Bronchial epithelial cell (primary cell): Measurements from ENCODE around the gene SPAG9. TPM values are rescaled to one million over a fixed set of nuclear protein-coding genes. Genes with fewer than 3 reads are reported as not detected.
A peak's percentile ranks its signal among the peaks of the same experiment; 100 is the strongest.

Experiments
- DNase-seq: peaks from one replicate; pipeline ENCODE4 v3.0.0-alpha.2; 2010; ENCODE audit warnings: low read depth
- FAIRE-seq: peaks from 2 replicates; lab custom pipeline; 2011; peaks lifted over from hg19 to GRCh38; lab: Jason Lieb, UNC
- H3K27me3 ChIP-seq: 2 replicates; pipeline ENCODE4 v1.5.1; 2011; ENCODE audit warnings: low read length; ENCODE audit not compliant: control insufficient read depth, insufficient read depth
- H3K36me3 ChIP-seq: 2 replicates; pipeline ENCODE4 v1.5.1; 2011; ENCODE audit warnings: low read length; ENCODE audit not compliant: control insufficient read depth, insufficient read depth
- H3K4me3 ChIP-seq: 2 replicates; pipeline ENCODE4 v1.5.1; 2011; ENCODE audit warnings: mild to moderate bottlenecking, low read depth, low read length, control low read depth
- CTCF ChIP-seq: IDR thresholded peaks from 2 replicates; pipeline ENCODE4 v1.5.1; 2011; ENCODE audit warnings: mild to moderate bottlenecking, moderate library complexity, low read length, control low read depth, inconsistent platforms; ENCODE audit not compliant: insufficient read depth, severe bottlenecking
- total RNA-seq: library from RNA; depleted of rRNA; stranded (reverse); fragments of >200 nt; gene quantifications from 2 replicates; pipeline ENCODE4 v1.2.1, GENCODE V29; 2014

SPAG9 gene
- total RNA-seq, 1 donor from 2014 or later: 85.0 TPM

DNA sequence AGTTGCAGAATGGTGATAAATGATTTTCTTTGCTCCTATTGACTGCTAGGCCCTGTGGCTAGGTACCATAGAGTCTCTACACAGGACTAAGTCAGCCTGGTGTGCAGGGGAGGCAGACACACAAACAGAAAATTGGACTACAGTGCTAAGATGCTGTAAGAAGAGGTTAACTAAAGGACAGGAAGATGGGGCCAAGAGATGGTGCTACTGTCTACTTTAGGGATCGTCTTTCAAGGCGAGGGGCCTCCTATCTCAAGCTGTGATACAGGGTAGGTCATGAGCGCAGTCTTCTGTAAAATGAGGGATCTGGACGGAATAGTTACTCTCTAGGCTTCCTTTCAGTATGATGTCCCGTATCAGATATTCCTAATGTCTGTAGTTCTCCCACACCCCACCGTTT is 33.5 kb upstream of the SPAG9 start:
- Histone ChIP-seq H3K36me3 (peaks cover 5% of the 10 kb centered on the region), H3K27me3 (no peaks in the 10 kb centered on the region), H3K4me3 (peak overlapping the region; percentile 58)
- no peak for FAIRE-seq
- DNase-seq: no peak
- no peak for TF ChIP-seq CTCF

- Histone ChIP-seq H3K4me3 (peak within 1 kb of the TSS; percentile 58), H3K27me3 (no peaks in the 10 kb centered on the region), H3K36me3 (peaks cover 5% of the 10 kb centered on the region)
- peak; percentile 99 for DNase-seq
- peak; percentile 90 for TF ChIP-seq CTCF
- no peak for FAIRE-seq
Measured at GRCh38 chr17:51153210-51154072, 32.8 kb upstream of the SPAG9 start, which contains the start of gene NME1. Gene NME1, plus strand, starts transcription at chr17:51153559. Its CDS starts 2,096 bp downstream, at chr17:51155655.

DNA sequence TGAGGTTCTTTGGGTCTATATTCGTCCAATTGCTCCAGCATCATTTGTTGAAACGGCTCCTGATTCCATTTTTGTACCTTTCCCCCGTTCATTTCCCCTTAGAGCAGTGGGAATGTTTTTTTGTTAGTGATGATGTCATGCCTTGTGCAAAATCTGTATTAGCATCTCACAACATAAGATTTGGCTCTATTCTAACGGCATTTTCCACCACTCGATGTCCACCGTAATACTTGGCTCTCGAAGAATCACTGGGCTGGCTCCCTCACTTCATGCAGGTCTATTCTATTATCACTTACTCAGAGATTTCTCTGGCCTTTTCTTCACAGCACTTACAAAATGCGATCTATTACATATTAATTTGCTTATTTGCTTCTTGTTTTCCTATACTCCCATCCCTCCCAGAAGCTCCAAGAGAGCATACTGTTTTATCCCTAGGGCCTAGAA is 32.1 kb upstream of the SPAG9 start:
- FAIRE-seq: no peak

GRCh38 chr17:51150932-51151331 is 30.3 kb upstream of the SPAG9 start:
- Histone ChIP-seq H3K4me3 (no peak overlapping the region), H3K27me3 (no peaks in the 10 kb centered on the region), H3K36me3 (no peaks in the 10 kb centered on the region)
- FAIRE-seq (no peak), DNase-seq (no peak)
- no peak for TF ChIP-seq CTCF

More for the DNA sequence above, 32.1 kb upstream of the SPAG9 start:
- peak; percentile 29 for DNase-seq
- TF ChIP-seq CTCF: no peak
- H3K4me3 ChIP-seq: no peak overlapping the region
- H3K36me3 ChIP-seq: peaks cover 5% of the 10 kb centered on the region
- no peaks in the 10 kb centered on the region for H3K27me3 ChIP-seq

DNA sequence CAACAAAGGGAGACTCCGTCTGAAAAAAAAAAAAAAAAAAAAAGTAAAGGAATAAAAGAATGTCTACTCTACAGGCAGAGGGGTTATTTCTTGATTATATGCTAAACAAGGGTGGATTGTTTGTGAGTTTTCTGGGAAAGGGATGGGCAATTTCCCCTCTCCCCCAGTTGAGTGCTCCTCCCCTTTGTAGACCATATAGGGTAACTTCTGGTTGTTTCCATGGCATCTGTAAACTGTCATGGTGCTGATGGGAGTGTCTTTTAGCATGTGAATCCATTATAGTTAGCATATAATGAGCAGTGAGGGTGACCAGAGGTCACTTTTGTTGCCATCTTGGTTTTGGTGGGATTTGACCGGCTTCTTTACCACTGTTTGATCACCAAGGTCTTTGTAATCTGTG is 28.5 kb upstream of the SPAG9 start:
- no peaks in the 10 kb centered on the region for H3K36me3 ChIP-seq
- TF ChIP-seq CTCF: no peak
- no peak overlapping the region for H3K4me3 ChIP-seq
- no peak for DNase-seq
- FAIRE-seq: no peak
- H3K27me3 ChIP-seq: no peaks in the 10 kb centered on the region

GRCh38 chr17:51147650-51148049 is 27.0 kb upstream of the SPAG9 start:
- H3K4me3 ChIP-seq: no peak overlapping the region
- H3K36me3 ChIP-seq: no peaks in the 10 kb centered on the region
- TF ChIP-seq CTCF: no peak
- FAIRE-seq: no peak
- H3K27me3 ChIP-seq: no peaks in the 10 kb centered on the region
- DNase-seq: no peak
